ENCODE measurements around the gene QRICH2. TPM values are rescaled to one million over a fixed set of nuclear protein-coding genes. Genes with fewer than 3 reads are reported as not detected.

The QRICH2 gene
- total RNA-seq, 3 donors from 2014 or later (not counting 1 experiment from before 2014, with no cell fraction given) = 2.3 to 3.1 (median 2.9) TPM

GRCh38 chr17:76243826-76244679 lies 64.0 kb downstream of the QRICH2 start:
- H3K27me3 ChIP-seq (ENCODE audit: control insufficient read depth, insufficient read depth, low read length) = peaks cover 20% of the 10 kb centered on the region
- peaks cover 8 to 12% of the 10 kb centered on the region in 2 donors for H3K4me1 Mint-ChIP-seq
- H3K4me1 ChIP-seq (ENCODE audit: control insufficient read depth, insufficient read depth, low read length) = peaks cover 30% of the 10 kb centered on the region
- no peak for TF ChIP-seq CTCF (IDR thresholded peaks at IDR 0.05)
- H3K27ac Mint-ChIP-seq = no peak overlapping the region
- ATAC-seq = no peak
- DNase-seq = peak in 1 of 2 donors; percentile 34
- 51% methylated on average over 12 of the region's 12 CpGs for WGBS (ENCODE audit: insufficient coverage)
- intact Hi-C loops (cut with micrococcal nuclease) = loop anchor here (5.0 kb wide), 1 partner anchor 33 kb away; no protein-coding TSS in a partner anchor
- no peaks in the 10 kb centered on the region for H3K9me3 Mint-ChIP-seq
- no peaks in the 10 kb centered on the region for H3K9me3 ChIP-seq (ENCODE audit: control insufficient read depth, insufficient read depth, low read length)
- H3K36me3 ChIP-seq (ENCODE audit: control insufficient read depth, insufficient read depth, low read length) = no peaks in the 10 kb centered on the region
- H3K36me3 Mint-ChIP-seq = no peaks in the 10 kb centered on the region
- peaks cover 0 to 12% of the 10 kb centered on the region in 2 donors for H3K27me3 Mint-ChIP-seq (ENCODE audit: low read depth in 2 of 2)
- no peak overlapping the region for H3K4me3 ChIP-seq (ENCODE audit: low read length)
- no peak overlapping the region for H3K27ac ChIP-seq (ENCODE audit: low read length)
- H3K4me3 Mint-ChIP-seq = no peak overlapping the region

- H3K36me3 Mint-ChIP-seq = no peaks in the 10 kb centered on the region
- H3K4me1 Mint-ChIP-seq = peaks cover 8 to 16% of the 10 kb centered on the region in 2 donors
- H3K27me3 ChIP-seq (ENCODE audit: control insufficient read depth, insufficient read depth, low read length) = peaks cover 20% of the 10 kb centered on the region
- H3K27ac Mint-ChIP-seq = peak overlapping the region; percentile 59 to 81
- peak overlapping the region; percentile 93 for H3K4me3 Mint-ChIP-seq
- H3K27me3 Mint-ChIP-seq (ENCODE audit: low read depth in 2 of 2) = peaks cover 0 to 12% of the 10 kb centered on the region in 2 donors
- TF ChIP-seq CTCF (IDR thresholded peaks at IDR 0.05) = no peak
- H3K9me3 Mint-ChIP-seq = no peaks in the 10 kb centered on the region
- no peak overlapping the region for H3K27ac ChIP-seq (ENCODE audit: low read length)
- WGBS (ENCODE audit: insufficient coverage) = 98% methylated on average over 15 of the region's 15 CpGs
- ATAC-seq (no peak), DNase-seq (no peak)
- H3K4me1 ChIP-seq (ENCODE audit: control insufficient read depth, insufficient read depth, low read length) = peaks cover 30% of the 10 kb centered on the region
- intact Hi-C loops (cut with micrococcal nuclease) = loop anchor here (5.0 kb wide), 1 partner anchor 36 kb away; no protein-coding TSS in a partner anchor
- H3K36me3 ChIP-seq (ENCODE audit: control insufficient read depth, insufficient read depth, low read length) = no peaks in the 10 kb centered on the region
- no peaks in the 10 kb centered on the region for H3K9me3 ChIP-seq (ENCODE audit: control insufficient read depth, insufficient read depth, low read length)
- H3K4me3 ChIP-seq (ENCODE audit: low read length) = no peak overlapping the region
Observed at GRCh38 chr17:76241691-76242255, 66.3 kb downstream of the QRICH2 start.

GRCh38 chr17:76241204-76241538 lies 66.9 kb downstream of the QRICH2 start:
- Histone ChIP-seq H3K9me3 (ENCODE audit: control insufficient read depth, insufficient read depth, low read length) (no peaks in the 10 kb centered on the region), H3K4me1 (ENCODE audit: control insufficient read depth, insufficient read depth, low read length) (peaks cover 24% of the 10 kb centered on the region), H3K27me3 (ENCODE audit: control insufficient read depth, insufficient read depth, low read length) (peaks cover 20% of the 10 kb centered on the region), H3K4me3 (ENCODE audit: low read length) (peak overlapping the region; percentile 44), H3K36me3 (ENCODE audit: control insufficient read depth, insufficient read depth, low read length) (no peaks in the 10 kb centered on the region), H3K27ac (ENCODE audit: low read length) (no peak overlapping the region)
- no peak for TF ChIP-seq CTCF (IDR thresholded peaks at IDR 0.05)
- H3K27ac Mint-ChIP-seq = peak overlapping the region; percentile 59 to 81
- H3K27me3 Mint-ChIP-seq (ENCODE audit: low read depth in 2 of 2) = peaks cover 0 to 12% of the 10 kb centered on the region in 2 donors
- H3K4me1 Mint-ChIP-seq = peaks cover 8 to 16% of the 10 kb centered on the region in 2 donors
- intact Hi-C loops (cut with micrococcal nuclease) = loop anchor here (5.0 kb wide), 1 partner anchor 36 kb away; no protein-coding TSS in a partner anchor
- 16% methylated on average over 11 of the region's 12 CpGs for WGBS (ENCODE audit: insufficient coverage)
- no peaks in the 10 kb centered on the region for H3K9me3 Mint-ChIP-seq
- peak overlapping the region; percentile 93 for H3K4me3 Mint-ChIP-seq
- ATAC-seq (no peak), DNase-seq (no peak)
- H3K36me3 Mint-ChIP-seq = no peaks in the 10 kb centered on the region

Data from natural killer cell (primary cell).